ENCODE measurements around the gene TLE7.

Gene TLE7

GRCh38 chr16:71448274-71448866, 6.5 kb upstream of the TLE7 start:
- no peak for DNase-seq

GRCh38 chr16:71443714-71444113, 1.9 kb upstream of the TLE7 start:
- DNase-seq: no peak

GRCh38 chr16:71441348-71442050, 355 bp downstream of the TLE7 start:
- no peak for DNase-seq

- DNase-seq: no peak
These were observed 1.0 kb downstream of the TLE7 start for GRCh38 chr16:71440669-71441347.

GRCh38 chr16:71439523-71439922, 2.3 kb downstream of the TLE7 start:
- DNase-seq: peak; percentile 6

GRCh38 chr16:71436473-71436872, 5.4 kb downstream of the TLE7 start:
- no peak for DNase-seq

- no peak for DNase-seq
These were observed 8.9 kb downstream of the TLE7 start for GRCh38 chr16:71432906-71433305.

GRCh38 chr16:71431991-71432390, 9.9 kb downstream of the TLE7 start:
- no peak for DNase-seq

GRCh38 chr16:71431176-71431575, 10.7 kb downstream of the TLE7 start:
- DNase-seq: no peak

GRCh38 chr16:71430744-71431143, 11.1 kb downstream of the TLE7 start:
- no peak for DNase-seq

GRCh38 chr16:71429581-71429980, 12.3 kb downstream of the TLE7 start:
- no peak for DNase-seq

GRCh38 chr16:71428883-71429282, 13.0 kb downstream of the TLE7 start:
- no peak for DNase-seq

- no peak for DNase-seq
These were observed 13.5 kb downstream of the TLE7 start for GRCh38 chr16:71428385-71428784.

GRCh38 chr16:71426880-71427615, 14.8 kb downstream of the TLE7 start:
- no peak for DNase-seq

GRCh38 chr16:71426069-71426879, 15.6 kb downstream of the TLE7 start:
- peak; percentile 75 for DNase-seq

GRCh38 chr16:71425746-71426068, 16.1 kb downstream of the TLE7 start:
- no peak for DNase-seq

GRCh38 chr16:71424626-71425025, 17.2 kb downstream of the TLE7 start:
- no peak for DNase-seq

- DNase-seq: no peak
These were observed 18.0 kb downstream of the TLE7 start for GRCh38 chr16:71423865-71424264.

GRCh38 chr16:71423016-71423415, 18.8 kb downstream of the TLE7 start:
- no peak for DNase-seq

GRCh38 chr16:71421911-71422310, 19.9 kb downstream of the TLE7 start:
- DNase-seq: no peak

- no peak for DNase-seq
These were observed 27.8 kb downstream of the TLE7 start for GRCh38 chr16:71414038-71414437.

GRCh38 chr16:71413341-71413740, 28.5 kb downstream of the TLE7 start:
- no peak for DNase-seq
